PFSK-1 (cell line): ENCODE data around the gene NBPF9. TPM values are rescaled to one million over a fixed set of nuclear protein-coding genes. Genes with fewer than 3 reads are reported as not detected.
"Not testable (repeated sequence)": the region's sequence is repeated elsewhere in the genome, so short reads cannot be mapped to it uniquely, and the experiment has no call there.

Experiments
- SIN3A ChIP-seq: IDR thresholded peaks from 2 replicates; pipeline ENCODE4 v1.6.1; 2012; ENCODE audit warnings: mild to moderate bottlenecking, low read length, moderate library complexity, borderline replicate concordance; ENCODE audit not compliant: insufficient read depth
- TAF1 ChIP-seq: IDR thresholded peaks from 2 replicates; pipeline ENCODE4 v1.6.1; 2012; ENCODE audit warnings: low read length, control low read depth, borderline replicate concordance; ENCODE audit not compliant: insufficient read depth
- polyA plus RNA-seq: library from polyadenylated mRNA; unstranded; fragments of >200 nt; gene quantifications from one replicate; pipeline ENCODE4 v1.2.1, GENCODE V29; 2012; ENCODE audit warnings: low read depth, missing spikeins; ENCODE audit not compliant: insufficient read length
- TF ChIP-seq, protein P1 (sequence below), 2 experiments: IDR thresholded peaks; 2 replicates each; pipeline versions ENCODE4 v1.6.1 to v1.8.0; 2011 to 2012; ENCODE audit warnings: low read depth in 2 of 2, low read length in 2 of 2, control low read depth in 1 of 2, inconsistent platforms in 1 of 2, mild to moderate bottlenecking in 1 of 2, moderate library complexity in 1 of 2; ENCODE audit not compliant: insufficient read depth in 1 of 2

NBPF9 gene, protein sequence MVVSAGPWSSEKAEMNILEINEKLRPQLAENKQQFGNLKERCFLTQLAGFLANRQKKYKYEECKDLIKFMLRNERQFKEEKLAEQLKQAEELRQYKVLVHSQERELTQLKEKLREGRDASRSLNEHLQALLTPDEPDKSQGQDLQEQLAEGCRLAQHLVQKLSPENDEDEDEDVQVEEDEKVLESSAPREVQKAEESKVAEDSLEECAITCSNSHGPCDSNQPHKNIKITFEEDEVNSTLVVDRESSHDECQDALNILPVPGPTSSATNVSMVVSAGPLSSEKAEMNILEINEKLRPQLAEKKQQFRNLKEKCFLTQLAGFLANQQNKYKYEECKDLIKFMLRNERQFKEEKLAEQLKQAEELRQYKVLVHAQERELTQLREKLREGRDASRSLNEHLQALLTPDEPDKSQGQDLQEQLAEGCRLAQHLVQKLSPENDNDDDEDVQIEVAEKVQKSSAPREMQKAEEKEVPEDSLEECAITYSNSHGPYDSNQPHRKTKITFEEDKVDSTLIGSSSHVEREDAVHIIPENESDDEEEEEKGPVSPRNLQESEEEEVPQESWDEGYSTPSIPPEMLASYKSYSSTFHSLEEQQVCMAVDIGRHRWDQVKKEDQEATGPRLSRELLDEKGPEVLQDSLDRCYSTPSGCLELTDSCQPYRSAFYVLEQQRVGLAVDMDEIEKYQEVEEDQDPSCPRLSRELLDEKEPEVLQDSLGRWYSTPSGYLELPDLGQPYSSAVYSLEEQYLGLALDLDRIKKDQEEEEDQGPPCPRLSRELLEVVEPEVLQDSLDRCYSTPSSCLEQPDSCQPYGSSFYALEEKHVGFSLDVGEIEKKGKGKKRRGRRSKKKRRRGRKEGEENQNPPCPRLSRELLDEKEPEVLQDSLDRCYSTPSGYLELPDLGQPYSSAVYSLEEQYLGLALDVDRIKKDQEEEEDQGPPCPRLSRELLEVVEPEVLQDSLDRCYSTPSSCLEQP (N-terminal part only)
- polyA plus RNA-seq, result 14.6 TPM

DNA sequence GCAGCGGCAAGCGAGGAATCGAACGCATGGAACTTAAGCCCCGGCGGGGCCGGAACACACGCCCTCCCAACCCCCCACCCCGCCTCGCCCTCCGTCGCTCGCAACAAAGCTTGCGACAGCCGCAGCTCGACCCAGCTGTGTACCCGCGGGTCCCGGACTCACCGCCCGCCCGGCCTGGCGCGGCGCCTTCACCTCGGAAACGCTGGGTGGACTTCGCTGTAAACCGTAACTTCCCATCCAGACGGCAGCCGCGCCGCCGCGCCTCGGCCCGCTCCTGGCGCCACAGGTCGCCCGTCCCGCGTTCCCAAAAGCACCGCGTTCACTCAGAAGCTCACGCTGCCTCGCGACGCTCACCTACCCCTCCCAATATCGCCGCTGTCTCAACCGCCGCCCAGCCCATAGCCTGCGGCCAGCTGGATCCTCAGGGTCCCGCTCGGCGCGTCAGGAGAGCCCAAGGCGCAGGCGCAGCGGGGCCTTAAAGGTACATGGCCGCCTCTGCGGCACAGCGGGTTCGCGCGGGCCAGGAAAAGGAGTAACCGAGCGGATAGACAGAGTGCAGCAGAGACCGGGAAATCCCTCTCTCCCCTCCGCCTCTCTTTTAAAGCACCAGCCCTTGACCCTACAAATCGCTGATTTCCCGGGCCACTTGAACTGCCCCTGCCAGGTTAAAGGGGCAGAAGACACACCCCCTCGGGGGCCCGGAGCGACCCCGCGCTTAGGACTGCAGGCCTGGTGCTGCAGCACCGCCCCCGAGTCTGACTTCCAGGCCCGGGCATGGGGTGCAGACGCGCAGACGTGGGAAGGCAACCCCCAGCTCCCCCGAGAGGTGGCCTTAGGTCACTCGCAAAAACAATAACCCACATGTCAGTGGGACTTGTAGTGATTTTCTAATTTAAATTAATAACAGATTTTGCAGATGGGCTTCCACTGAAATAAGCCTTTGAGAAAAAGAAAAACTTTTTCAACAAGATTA, at the start of gene NBPF9:
Gene NBPF9 (minus strand): TSS at position 443 of the 973 bp plus-strand sequence. CDS start 21,412 bp downstream, outside the sequence.
- not testable (repeated sequence) for TF ChIP-seq TAF1, SIN3A
- TF ChIP-seq, protein P1, sequence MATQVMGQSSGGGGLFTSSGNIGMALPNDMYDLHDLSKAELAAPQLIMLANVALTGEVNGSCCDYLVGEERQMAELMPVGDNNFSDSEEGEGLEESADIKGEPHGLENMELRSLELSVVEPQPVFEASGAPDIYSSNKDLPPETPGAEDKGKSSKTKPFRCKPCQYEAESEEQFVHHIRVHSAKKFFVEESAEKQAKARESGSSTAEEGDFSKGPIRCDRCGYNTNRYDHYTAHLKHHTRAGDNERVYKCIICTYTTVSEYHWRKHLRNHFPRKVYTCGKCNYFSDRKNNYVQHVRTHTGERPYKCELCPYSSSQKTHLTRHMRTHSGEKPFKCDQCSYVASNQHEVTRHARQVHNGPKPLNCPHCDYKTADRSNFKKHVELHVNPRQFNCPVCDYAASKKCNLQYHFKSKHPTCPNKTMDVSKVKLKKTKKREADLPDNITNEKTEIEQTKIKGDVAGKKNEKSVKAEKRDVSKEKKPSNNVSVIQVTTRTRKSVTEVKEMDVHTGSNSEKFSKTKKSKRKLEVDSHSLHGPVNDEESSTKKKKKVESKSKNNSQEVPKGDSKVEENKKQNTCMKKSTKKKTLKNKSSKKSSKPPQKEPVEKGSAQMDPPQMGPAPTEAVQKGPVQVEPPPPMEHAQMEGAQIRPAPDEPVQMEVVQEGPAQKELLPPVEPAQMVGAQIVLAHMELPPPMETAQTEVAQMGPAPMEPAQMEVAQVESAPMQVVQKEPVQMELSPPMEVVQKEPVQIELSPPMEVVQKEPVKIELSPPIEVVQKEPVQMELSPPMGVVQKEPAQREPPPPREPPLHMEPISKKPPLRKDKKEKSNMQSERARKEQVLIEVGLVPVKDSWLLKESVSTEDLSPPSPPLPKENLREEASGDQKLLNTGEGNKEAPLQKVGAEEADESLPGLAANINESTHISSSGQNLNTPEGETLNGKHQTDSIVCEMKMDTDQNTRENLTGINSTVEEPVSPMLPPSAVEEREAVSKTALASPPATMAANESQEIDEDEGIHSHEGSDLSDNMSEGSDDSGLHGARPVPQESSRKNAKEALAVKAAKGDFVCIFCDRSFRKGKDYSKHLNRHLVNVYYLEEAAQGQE (IDR thresholded peaks at IDR 0.05; ENCODE audit: insufficient read depth in 1 of 2, low read depth in 2 of 2, low read length in 2 of 2), result not testable (repeated sequence)
